Stimulated activated CD4-positive, alpha-beta T cell treated with anti-CD3 and anti-CD28 coated beads, TNF-alpha, amount 100 ng/mL, for 24 hours (primary cell): ENCODE measurements around the gene MDFI.

Experiments used
- DNase-seq, 3 experiments: peaks; one replicate each; pipeline ENCODE4 v3.0.0-alpha.2; 2020; ENCODE audit warnings: low read depth in 3 of 3

The MDFI gene

GRCh38 chr6:41650120-41650519, 11.9 kb downstream of the MDFI start:
- no peak for DNase-seq

DNA sequence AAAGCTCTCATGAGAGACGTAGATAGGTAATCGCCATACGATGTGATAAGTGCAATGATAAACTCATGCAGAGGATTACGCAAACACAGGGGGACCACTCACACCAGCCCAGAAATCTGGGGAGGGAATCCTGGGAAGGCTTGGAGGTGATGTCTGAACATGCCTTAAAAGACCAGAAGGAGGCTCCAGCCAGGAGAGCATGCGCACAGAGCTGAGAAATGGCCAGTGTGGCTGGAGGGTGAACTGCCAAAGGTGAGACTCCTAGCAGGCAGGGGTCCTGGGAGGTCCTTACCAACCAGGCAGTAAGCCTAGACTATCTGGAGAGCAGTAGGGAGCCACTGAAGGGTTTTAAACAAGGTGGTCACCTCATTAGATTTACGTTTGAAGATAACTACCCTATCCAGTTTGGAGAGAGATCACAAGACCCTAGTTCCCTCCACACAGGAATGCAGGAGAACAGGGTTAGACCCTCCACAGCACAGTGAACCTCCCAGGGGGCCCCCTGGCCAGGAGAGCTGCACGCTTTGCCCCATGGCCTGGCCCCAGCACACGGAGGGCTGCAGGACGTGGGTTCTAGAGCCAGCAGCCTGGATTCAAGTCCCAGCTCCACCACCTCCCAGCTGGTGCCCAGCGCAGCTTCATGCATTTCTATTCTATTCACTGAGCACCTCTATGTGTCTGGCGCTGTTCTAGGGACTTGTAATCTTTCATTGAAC, 13.1 kb downstream of the MDFI start:
- DNase-seq, result no peak

DNA sequence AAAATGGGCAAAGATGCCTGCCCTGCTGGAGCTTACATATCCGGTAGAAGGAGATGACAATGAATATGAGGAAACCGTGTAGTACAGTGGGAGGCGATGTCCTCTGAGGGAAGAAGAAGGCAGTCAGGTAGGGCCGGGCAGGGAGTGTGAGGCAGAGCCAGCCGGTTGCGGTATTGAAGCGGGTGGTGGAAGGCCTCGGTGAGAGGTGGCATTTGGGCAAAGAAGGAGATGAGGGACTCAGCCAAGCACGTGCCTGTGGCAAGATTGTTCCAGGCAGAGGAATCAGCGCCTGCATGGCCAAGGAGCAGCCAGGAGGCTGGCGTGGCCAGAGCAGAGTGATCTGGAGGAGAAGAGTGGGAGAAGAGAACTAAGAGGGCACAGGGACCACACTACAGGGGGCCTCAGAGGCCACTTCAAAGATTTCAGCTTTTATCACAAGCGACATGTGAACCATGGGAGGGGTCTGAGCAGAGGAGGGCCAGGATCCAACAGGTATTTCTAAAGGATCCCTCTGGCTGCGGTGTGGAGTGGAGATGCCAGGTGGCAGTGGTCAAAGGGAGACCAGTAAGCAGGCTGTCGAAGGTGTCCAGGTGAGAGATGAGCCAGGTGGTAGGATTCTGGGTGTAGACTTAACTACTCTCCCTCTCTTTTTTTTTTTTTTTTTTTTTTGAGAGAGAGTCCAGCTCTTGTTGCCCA, 13.8 kb downstream of the MDFI start:
- no peak for DNase-seq

GRCh38 chr6:41652866-41653652, 14.8 kb downstream of the MDFI start:
- DNase-seq, result no peak

DNA sequence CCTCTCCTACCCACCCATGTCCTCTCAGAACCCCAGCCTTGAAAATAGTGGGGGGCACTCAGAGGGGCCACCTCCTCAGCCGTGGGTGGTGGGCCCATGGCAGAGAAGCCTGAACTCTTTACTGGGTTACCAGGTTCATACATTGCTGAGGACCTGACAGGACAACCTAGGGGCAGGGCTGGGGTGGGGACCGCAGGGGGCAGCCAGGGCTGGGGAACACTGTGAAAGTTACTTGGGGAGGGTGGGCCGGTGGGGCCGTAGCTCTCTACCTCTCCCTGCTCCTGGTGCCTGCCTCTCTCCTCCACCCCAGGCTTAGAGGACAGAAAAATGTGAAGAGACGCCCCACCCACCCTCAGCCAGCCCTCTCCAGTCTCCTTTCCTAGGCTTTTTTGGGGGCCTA, 15.4 kb downstream of the MDFI start:
- no peak for DNase-seq

- DNase-seq, result no peak
Observed at GRCh38 chr6:41654151-41654697, 16.0 kb downstream of the MDFI start.

DNA sequence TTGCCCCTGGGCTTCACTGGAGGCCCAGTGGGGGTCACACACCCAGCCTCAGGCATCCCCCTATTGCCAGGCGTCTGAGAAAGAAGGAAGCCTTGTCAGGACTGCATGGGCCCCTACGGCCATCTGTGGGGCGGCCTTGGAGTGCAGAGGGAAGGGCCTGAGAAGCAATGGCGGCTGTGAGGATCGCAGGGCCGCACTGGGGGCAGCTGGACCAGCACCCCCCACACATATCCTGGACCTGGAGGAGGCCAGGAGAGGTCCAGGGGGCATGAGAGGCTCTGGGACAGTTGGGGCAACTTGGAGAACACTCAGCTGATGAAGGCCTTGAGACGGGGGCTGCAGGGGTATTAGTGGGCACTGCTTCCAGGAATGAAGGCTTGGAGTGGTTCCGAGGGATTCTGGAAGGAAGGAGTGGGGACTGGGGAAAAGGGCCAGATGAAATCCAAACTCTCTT, 16.5 kb downstream of the MDFI start:
- no peak for DNase-seq

DNA sequence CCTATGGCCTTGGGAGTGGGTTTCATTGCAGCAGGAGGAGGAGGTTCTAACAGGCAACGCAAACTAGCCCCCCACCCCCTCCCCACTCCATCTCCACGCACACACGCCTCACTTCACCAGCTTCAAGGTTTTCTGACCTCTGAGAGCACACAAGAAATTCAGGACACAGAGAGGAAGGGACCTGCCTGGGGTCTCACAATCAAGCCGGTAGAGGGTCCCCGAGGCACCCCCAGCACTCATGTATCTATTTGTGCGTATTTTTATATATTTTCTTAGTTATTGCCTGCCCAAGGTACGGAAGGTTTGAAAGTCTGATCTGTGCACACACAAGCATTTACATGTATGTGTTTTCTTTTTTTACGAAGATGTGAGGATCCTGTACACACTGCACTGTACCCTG, 16.9 kb downstream of the MDFI start:
- no peak for DNase-seq

DNA sequence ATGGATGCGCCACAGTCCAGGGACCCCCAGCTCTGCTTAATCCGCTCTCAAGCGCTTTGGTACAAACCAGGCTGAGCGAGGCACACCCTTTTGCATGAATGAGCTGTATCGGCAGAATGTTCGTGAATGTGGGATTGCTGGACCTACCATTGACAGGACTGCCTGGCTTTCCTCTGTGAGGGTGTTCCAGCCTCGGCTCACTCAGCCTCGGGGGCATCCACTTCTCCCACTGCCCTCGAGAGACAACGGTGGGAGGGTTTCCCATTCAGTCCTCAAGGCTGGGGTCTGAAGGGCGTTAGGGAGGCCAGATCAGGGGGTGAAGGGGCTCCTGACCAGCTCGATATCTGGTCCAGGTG, 17.4 kb downstream of the MDFI start:
- DNase-seq, result no peak

DNA sequence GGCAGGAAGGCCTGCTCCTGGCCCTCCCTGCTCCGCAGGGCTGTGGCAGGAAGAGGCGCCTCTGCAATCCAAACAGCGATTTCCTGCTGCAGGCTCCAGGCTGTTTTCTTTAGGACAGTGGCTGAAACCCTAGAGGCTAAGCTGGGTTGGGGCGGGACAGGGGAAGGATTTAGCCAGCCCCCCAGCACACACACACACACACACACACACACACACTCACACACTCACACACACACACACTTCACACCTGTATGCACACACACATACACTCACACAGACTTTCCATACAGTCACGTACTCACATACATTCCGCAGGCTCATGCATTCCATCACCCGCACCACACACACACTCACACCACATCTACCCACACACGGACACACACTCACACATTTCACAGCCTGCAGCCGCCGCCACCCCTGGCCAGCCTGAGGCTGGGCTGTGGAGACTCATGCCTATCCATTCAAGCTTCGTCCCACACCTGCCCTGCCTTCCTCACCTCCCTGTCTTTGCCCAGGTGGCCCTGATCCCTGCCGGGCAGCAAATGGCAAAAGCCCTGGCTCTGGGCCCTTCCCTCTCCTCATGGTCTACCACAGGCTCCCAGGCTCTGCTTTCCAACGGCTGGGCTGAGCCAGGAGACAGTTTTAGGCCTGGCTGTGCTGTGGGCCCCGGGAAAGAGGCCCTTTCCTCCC, 17.9 kb downstream of the MDFI start:
- no peak for DNase-seq

- no peak for DNase-seq
Observed at GRCh38 chr6:41657131-41658094, 19.1 kb downstream of the MDFI start.

GRCh38 chr6:41658636-41659035, 20.4 kb downstream of the MDFI start:
- DNase-seq, result no peak

DNA sequence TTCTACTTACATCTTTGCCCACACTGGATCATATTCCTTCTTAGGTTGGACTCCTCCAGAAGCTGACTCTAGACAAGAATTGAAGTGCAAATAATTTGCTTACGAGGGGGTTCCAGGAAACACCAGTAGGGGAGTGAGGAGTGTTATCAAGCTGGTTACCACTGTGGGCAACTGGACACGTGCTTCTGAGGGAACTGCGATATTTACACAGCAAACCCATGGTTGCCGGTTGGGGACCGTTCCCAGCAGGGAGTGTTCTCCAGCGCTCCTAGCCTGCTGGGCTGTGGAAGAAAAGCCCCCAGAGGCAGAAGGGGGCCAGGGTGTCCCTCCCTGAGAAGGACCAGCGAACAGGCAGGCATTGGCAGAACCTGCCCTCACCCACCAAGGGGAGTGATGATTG, 21.7 kb downstream of the MDFI start:
- DNase-seq, result no peak

- no peak for DNase-seq
Observed at GRCh38 chr6:41663568-41663967, 25.3 kb downstream of the MDFI start.

GRCh38 chr6:41664271-41664670, 26.0 kb downstream of the MDFI start:
- no peak for DNase-seq

DNA sequence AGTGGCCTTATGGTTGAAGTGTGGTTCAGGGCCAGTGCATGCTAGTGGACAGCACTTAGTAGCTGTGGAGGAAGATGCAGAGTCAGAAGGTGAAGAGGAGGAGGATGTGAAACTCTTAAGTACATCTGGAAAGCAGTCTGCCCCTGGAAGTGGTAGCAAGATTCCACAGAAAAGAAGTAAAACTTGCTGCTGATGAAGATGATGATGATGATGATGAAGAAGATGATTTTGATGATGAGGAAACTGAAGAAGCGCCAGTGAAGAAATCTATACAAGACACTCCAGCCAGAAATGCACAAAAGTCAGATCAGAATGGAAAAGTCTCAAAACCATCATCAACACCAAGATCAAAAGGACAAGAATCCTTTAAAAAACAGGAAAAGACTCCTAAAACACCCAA, 28.9 kb downstream of the MDFI start:
- no peak for DNase-seq

DNA sequence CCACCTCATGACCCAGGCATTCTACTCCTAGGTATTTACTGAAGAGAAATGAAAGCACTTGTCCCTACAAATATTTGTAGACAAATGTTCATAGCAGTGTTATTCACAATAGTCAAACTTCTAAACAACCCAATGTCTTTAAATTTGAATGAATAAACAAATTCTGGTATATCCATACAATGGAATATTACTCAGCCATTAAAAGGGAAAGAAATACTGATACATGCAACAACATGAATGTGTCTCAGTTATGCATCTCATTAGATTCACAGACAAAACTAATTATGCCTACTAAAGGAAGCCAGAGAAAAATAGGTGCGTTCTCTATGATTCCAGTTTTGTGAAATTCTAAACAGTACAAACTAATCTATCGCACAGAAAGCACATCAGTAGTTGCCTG, 30.7 kb downstream of the MDFI start:
- no peak for DNase-seq

DNA sequence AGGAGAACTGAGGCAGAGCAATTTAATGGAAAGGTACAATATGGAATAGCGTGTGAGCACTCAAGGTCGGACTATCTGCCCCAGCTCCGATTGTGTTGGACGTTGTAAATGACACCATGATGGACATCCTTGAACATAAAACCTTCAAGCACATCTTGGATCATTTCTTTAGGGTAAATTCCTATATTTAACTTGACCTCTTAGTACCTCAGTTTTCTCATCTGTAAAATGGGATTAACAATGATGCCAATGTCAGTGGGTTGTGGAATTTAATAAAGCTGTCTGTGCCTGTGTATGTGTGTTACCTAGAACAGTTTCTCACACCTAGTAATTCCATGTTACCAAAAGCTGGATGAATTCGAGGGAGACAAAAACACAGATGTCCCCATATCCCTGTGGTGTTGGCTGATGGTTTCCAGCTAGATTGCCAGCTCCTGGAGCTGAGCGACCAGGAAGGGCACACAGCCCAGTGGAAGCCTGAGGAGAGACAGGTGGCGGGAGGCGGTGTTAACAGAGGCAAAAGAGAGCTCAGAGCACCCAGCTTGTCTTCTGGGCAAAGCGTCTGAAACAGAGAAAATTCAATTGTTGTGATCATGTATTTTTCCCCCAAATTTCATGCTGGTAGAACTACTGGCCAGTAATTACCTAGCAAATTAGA, 32.6 kb downstream of the MDFI start:
- no peak for DNase-seq

DNA sequence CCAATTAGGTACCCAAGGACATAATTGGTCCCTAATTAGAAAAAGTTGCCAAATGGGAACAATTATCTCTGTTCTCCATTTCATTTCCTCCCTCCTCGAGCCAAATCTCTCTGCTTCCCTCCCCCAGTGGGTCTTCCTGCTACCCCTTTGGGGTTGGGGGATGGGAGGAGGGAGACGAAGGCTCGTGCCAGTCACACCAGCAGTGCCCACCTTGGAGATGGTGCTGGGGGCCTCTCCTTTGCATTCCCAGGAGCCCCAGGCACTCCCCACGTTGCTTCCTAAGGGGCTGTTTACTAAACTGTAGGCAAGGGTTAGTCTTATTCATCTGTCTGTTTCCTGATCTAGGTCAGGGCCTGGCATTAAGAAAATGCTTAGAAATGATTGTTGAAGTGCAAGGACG, 33.1 kb downstream of the MDFI start:
- no peak for DNase-seq

DNA sequence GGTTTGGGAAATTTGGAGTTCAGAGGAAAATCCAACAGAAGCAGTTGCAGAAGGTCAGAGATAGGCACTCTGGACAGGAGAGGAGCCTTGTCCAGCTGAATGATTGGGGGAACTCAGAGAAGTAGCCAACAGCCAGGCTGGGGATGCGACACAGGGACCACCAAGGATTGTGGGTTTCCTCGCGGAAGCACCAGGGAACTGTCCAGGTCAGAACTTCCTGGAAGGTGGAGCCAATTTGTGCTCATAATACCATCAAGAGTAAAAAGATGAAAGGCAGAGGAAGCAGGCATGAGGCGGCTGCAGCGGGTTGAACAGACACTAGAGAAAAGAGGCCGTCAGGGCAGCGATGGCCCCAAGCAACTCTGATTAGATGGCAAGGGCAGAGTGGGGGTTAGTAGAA, 33.7 kb downstream of the MDFI start:
- DNase-seq, result no peak
